ENCODE results near the gene NXPH2.

NXPH2 gene

DNA sequence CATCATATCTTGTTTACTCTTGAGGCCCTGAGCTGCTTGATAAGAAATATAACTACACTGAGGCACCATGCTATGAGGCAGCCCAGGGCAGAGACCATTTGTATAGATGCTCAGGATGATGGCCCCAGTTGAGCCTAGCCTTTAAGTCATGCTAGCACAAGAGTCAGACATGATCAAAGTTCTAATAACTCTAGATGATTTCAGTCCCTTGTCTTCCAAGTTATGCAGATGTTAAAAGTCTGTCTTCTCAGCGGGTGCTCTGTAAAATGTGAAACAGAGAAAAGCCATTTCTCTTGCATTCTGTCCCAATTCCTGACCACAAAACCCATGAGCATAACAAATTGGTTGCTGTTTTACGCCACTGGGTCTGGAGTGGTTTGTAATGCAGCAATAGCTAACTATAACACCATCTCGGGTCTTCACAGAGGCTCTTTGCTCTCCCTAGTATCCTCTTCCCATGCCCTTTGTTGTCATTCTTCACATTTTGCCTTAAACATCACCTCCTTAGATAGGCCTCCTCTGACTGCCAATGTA lies 49.6 kb downstream of the NXPH2 start:
- no peaks in the 10 kb centered on the region for H3K9me3 ChIP-seq (ENCODE audit: low read length)
- no peaks in the 10 kb centered on the region for H3K79me2 ChIP-seq (ENCODE audit: insufficient read depth, low read length)
- no peak overlapping the region for H3K27ac ChIP-seq (ENCODE audit: low read depth, low read length, poor library complexity, severe bottlenecking)
- TF ChIP-seq CTCF (IDR thresholded peaks at IDR 0.05; ENCODE audit: low read length) (no peak), EZH2 (IDR thresholded peaks at IDR 0.05; ENCODE audit: borderline replicate concordance, low read length) (no peak)
- H3K4me3 ChIP-seq (ENCODE audit: low read depth, low read length, poor library complexity, severe bottlenecking), result no peak overlapping the region
- H3K9me2 ChIP-seq (ENCODE audit: low read depth, low read length), result no peaks in the 10 kb centered on the region
- H4K20me1 ChIP-seq (ENCODE audit: insufficient read depth, low read length), result no peaks in the 10 kb centered on the region
- no peak overlapping the region for H3K9ac ChIP-seq (ENCODE audit: low read length)
- H2AFZ ChIP-seq (ENCODE audit: low read length), result no peak overlapping the region
- H3F3A ChIP-seq (ENCODE audit: insufficient read depth, low read length), result no peaks in the 10 kb centered on the region
- H3K36me3 ChIP-seq (ENCODE audit: insufficient read depth, low read length), result no peaks in the 10 kb centered on the region
- H3K4me1 ChIP-seq (ENCODE audit: insufficient read depth, low read length, severe bottlenecking), result no peaks in the 10 kb centered on the region
- no peaks in the 10 kb centered on the region for H3K27me3 ChIP-seq (ENCODE audit: insufficient read depth, low read length)
- no peak overlapping the region for H3K4me2 ChIP-seq (ENCODE audit: low read length)

DNA sequence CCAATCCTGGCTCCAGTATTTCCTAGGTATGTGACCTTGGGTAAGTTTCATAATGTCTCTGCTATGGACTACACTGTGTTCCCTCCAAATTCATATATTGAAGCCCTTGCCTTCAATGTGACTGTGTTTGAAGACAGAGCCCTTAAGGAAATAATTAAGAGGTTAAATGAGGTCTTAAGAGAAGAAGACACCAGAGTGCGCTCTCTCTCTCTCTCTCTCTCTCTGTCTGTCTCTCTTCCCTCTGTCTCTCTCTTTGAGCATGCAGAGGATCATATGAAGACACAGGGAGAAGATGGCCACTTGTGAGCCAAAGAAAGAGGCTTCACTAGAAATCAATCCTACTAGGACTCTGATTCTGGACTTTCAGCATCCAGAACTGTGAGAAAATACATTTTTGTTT lies 52.2 kb downstream of the NXPH2 start:
- no peaks in the 10 kb centered on the region for H3K27me3 ChIP-seq (ENCODE audit: insufficient read depth, low read length)
- no peak overlapping the region for H3K4me3 ChIP-seq (ENCODE audit: low read depth, low read length, poor library complexity, severe bottlenecking)
- no peak overlapping the region for H2AFZ ChIP-seq (ENCODE audit: low read length)
- no peak overlapping the region for H3K4me2 ChIP-seq (ENCODE audit: low read length)
- H3K36me3 ChIP-seq (ENCODE audit: insufficient read depth, low read length), result no peaks in the 10 kb centered on the region
- no peak overlapping the region for H3K27ac ChIP-seq (ENCODE audit: low read depth, low read length, poor library complexity, severe bottlenecking)
- H4K20me1 ChIP-seq (ENCODE audit: insufficient read depth, low read length), result no peaks in the 10 kb centered on the region
- no peak overlapping the region for H3K9ac ChIP-seq (ENCODE audit: low read length)
- H3K9me3 ChIP-seq (ENCODE audit: low read length), result no peaks in the 10 kb centered on the region
- H3K79me2 ChIP-seq (ENCODE audit: insufficient read depth, low read length), result no peaks in the 10 kb centered on the region
- H3K4me1 ChIP-seq (ENCODE audit: insufficient read depth, low read length, severe bottlenecking), result no peaks in the 10 kb centered on the region
- H3F3A ChIP-seq (ENCODE audit: insufficient read depth, low read length), result no peaks in the 10 kb centered on the region
- no peaks in the 10 kb centered on the region for H3K9me2 ChIP-seq (ENCODE audit: low read depth, low read length)
- no peak for TF ChIP-seq EZH2 (IDR thresholded peaks at IDR 0.05; ENCODE audit: borderline replicate concordance, low read length)
- TF ChIP-seq CTCF (IDR thresholded peaks at IDR 0.05; ENCODE audit: low read length), result no peak

- TF ChIP-seq EZH2 (IDR thresholded peaks at IDR 0.05; ENCODE audit: borderline replicate concordance, low read length), result no peak
- TF ChIP-seq CTCF (IDR thresholded peaks at IDR 0.05; ENCODE audit: low read length), result no peak
- no peak overlapping the region for H2AFZ ChIP-seq (ENCODE audit: low read length)
These were observed 53.5 kb downstream of the NXPH2 start for GRCh38 chr2:138726681-138727080.

More at GRCh38 chr2:138726681-138727080, 53.5 kb downstream of the NXPH2 start:
- H3K9me2 ChIP-seq (ENCODE audit: low read depth, low read length), result no peaks in the 10 kb centered on the region
- no peaks in the 10 kb centered on the region for H3K4me1 ChIP-seq (ENCODE audit: insufficient read depth, low read length, severe bottlenecking)
- H3K9ac ChIP-seq (ENCODE audit: low read length), result no peak overlapping the region
- H3F3A ChIP-seq (ENCODE audit: insufficient read depth, low read length), result no peaks in the 10 kb centered on the region
- no peaks in the 10 kb centered on the region for H3K79me2 ChIP-seq (ENCODE audit: insufficient read depth, low read length)
- H3K36me3 ChIP-seq (ENCODE audit: insufficient read depth, low read length), result no peaks in the 10 kb centered on the region
- no peaks in the 10 kb centered on the region for H4K20me1 ChIP-seq (ENCODE audit: insufficient read depth, low read length)
- no peak overlapping the region for H3K4me3 ChIP-seq (ENCODE audit: low read depth, low read length, poor library complexity, severe bottlenecking)
- no peak overlapping the region for H3K4me2 ChIP-seq (ENCODE audit: low read length)
- no peaks in the 10 kb centered on the region for H3K27me3 ChIP-seq (ENCODE audit: insufficient read depth, low read length)
- no peak overlapping the region for H3K27ac ChIP-seq (ENCODE audit: low read depth, low read length, poor library complexity, severe bottlenecking)
- H3K9me3 ChIP-seq (ENCODE audit: low read length), result no peaks in the 10 kb centered on the region
